C4-2B (cell line): Measurements from ENCODE around the gene DNAJC27.

Experiments
- ZFX ChIP-seq: fragments of 450-650 bp; IDR thresholded peaks from 2 replicates; pipeline ENCODE4 v1.6.1; 2017
- TF ChIP-seq, protein P1 (sequence below): fragments of 450-650 bp; conservative IDR thresholded peaks from 2 replicates; pipeline ENCODE4 v1.5.1; 2017; ENCODE audit warnings: mild to moderate bottlenecking

DNA sequence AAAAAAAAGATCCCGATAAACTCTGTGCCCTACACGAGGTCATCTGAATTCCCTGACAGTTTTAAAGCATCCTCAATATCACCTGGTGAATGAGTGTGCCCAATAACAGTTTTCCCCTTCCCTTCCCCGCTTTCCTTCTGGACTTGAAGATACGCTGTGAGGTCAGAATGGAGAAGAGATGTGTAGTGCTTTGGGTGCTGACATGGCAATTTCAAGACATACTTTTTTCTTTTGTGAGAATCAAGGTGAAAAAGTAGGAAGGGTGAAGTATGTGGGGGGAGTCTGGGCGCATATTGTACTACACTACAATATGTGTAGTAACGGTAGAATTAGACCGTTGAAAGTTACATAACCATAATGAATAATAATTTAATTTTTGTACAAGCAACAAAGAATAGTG is 21.7 kb downstream of the DNAJC27 start:
- TF ChIP-seq, protein P1, sequence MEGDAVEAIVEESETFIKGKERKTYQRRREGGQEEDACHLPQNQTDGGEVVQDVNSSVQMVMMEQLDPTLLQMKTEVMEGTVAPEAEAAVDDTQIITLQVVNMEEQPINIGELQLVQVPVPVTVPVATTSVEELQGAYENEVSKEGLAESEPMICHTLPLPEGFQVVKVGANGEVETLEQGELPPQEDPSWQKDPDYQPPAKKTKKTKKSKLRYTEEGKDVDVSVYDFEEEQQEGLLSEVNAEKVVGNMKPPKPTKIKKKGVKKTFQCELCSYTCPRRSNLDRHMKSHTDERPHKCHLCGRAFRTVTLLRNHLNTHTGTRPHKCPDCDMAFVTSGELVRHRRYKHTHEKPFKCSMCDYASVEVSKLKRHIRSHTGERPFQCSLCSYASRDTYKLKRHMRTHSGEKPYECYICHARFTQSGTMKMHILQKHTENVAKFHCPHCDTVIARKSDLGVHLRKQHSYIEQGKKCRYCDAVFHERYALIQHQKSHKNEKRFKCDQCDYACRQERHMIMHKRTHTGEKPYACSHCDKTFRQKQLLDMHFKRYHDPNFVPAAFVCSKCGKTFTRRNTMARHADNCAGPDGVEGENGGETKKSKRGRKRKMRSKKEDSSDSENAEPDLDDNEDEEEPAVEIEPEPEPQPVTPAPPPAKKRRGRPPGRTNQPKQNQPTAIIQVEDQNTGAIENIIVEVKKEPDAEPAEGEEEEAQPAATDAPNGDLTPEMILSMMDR = no peak
- TF ChIP-seq ZFX = no peak
